Activated CD4-positive, alpha-beta T cell treated with anti-CD3 and anti-CD28 coated beads, Interleukin-2, amount 50 U/mL, for 4 hours (primary cell): Measurements from ENCODE around the gene LARP1.
"Not testable (repeated sequence)": the region's sequence is repeated elsewhere in the genome, so short reads cannot be mapped to it uniquely, and the experiment has no call there.

ENCODE experiments used
- DNase-seq, 2 experiments: peaks; one replicate each; pipeline ENCODE4 v3.0.0-alpha.2; 2020

LARP1 gene

GRCh38 chr5:154755361-154756008, at the start of gene LARP1:
TSS of gene LARP1 (plus strand) at chr5:154755377. CDS start at chr5:154755758, 381 bp downstream.
- peak in 1 of 2 experiments; percentile 34 for DNase-seq

GRCh38 chr5:154706416-154706815, 48.8 kb upstream of the LARP1 start:
- no peak for DNase-seq

- DNase-seq = no peak
Measured at GRCh38 chr5:154707641-154708040, 47.5 kb upstream of the LARP1 start.

GRCh38 chr5:154708207-154708606, 47.0 kb upstream of the LARP1 start:
- no peak for DNase-seq

- DNase-seq = no peak
Measured at GRCh38 chr5:154708846-154709245, 46.3 kb upstream of the LARP1 start.

- DNase-seq = no peak
Measured at GRCh38 chr5:154709368-154710305, 45.5 kb upstream of the LARP1 start.

- no peak for DNase-seq
Measured at GRCh38 chr5:154712518-154713437, 42.4 kb upstream of the LARP1 start.

- DNase-seq = no peak
Measured at GRCh38 chr5:154713615-154714125, 41.5 kb upstream of the LARP1 start.

GRCh38 chr5:154714266-154714986, 40.8 kb upstream of the LARP1 start:
- DNase-seq = no peak

- DNase-seq = no peak
Measured at GRCh38 chr5:154721481-154722058, 33.6 kb upstream of the LARP1 start.

GRCh38 chr5:154722097-154722496, 33.1 kb upstream of the LARP1 start:
- no peak for DNase-seq

- DNase-seq = no peak
Measured at GRCh38 chr5:154722936-154723335, 32.2 kb upstream of the LARP1 start.

GRCh38 chr5:154723740-154724505, 31.3 kb upstream of the LARP1 start:
- no peak for DNase-seq

GRCh38 chr5:154727361-154727760, 27.8 kb upstream of the LARP1 start:
- no peak for DNase-seq

- DNase-seq = no peak
Measured at GRCh38 chr5:154728939-154729588, 26.1 kb upstream of the LARP1 start.

- no peak for DNase-seq
Measured at GRCh38 chr5:154729613-154730012, 25.6 kb upstream of the LARP1 start.

- DNase-seq = not testable (repeated sequence)
Measured at GRCh38 chr5:154730761-154731160, 24.4 kb upstream of the LARP1 start.

- DNase-seq = no peak
Measured at GRCh38 chr5:154732212-154732611, 23.0 kb upstream of the LARP1 start.

- DNase-seq = no peak
Measured at GRCh38 chr5:154734370-154735248, 20.6 kb upstream of the LARP1 start.
